Measurements from ENCODE around the gene EBNA1BP2. TPM values are rescaled to one million over a fixed set of nuclear protein-coding genes. Genes with fewer than 3 reads are reported as not detected.
"Not testable (repeated sequence)": the region's sequence is repeated elsewhere in the genome, so short reads cannot be mapped to it uniquely, and the experiment has no call there.

EBNA1BP2 gene
- total RNA-seq, result 10 to 100 TPM; 49.8 to 71.7 (median 58.4) TPM

- peak; percentile 98 for DNase-seq (ENCODE audit: extremely low spot score)
- H3K9me3 ChIP-seq, result no peaks in the 10 kb centered on the region
- H3K4me1 ChIP-seq, result peaks cover 10 to 24% (median 18%) of the 10 kb centered on the region in 4 donors
- H3K36me3 ChIP-seq, result peaks cover 16 to 38% (median 37%) of the 10 kb centered on the region in 4 donors
- WGBS, result 0% methylated on average over 17 of the region's 45 CpGs
- peak; percentile 48 to 63 for TF ChIP-seq POLR2AphosphoS5 (IDR thresholded peaks at IDR 0.05)
- TF ChIP-seq POLR2A (IDR thresholded peaks at IDR 0.05; ENCODE audit: low read depth), result no peak
- peak within 1 kb of the TSS; percentile 65 to 75 (median 70) for H3K4me3 ChIP-seq
- H3K27ac ChIP-seq (replicated peaks in 1 of 4), result peak within 1 kb of the TSS; percentile 10 to 71 (median 60)
- intact Hi-C loops (cut with DNase I), result no loop called here
- H3K27me3 ChIP-seq, result peaks cover 0 to 12% (median 0%) of the 10 kb centered on the region in 4 donors
Measured at GRCh38 chr1:43171876-43172526, at the start of gene EBNA1BP2, which contains the start of gene CFAP57. Gene EBNA1BP2, minus strand, starts transcription at chr1:43172290. Its CDS starts 172 bp downstream, at chr1:43172118. Gene CFAP57, plus strand, starts transcription at chr1:43172330. Its CDS starts 424 bp downstream, at chr1:43172754.

DNA sequence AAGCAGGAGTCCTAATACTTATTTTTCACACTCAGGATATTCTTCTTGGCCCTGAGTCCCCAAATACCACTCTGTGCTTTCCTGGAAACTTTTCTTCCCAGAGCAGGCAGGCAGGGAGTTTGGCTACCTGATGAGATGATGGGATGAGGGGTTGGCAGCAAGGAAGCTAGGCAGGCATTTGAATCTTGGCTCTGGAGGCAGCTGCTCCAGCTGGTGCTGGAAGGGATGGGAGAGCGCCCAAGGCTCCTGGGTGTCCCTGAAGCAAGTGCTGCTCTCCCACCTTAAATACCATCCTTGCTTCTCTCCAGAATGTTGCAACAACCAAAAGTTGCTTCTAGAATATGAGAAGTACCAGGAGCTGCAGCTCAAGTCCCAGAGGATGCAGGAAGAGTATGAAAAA is 49.7 kb upstream of the EBNA1BP2 start:
- no peak for TF ChIP-seq EP300 (IDR thresholded peaks at IDR 0.05)
- TF ChIP-seq POLR2A (IDR thresholded peaks at IDR 0.05; ENCODE audit: low read depth), result no peak
- TF ChIP-seq POLR2AphosphoS5 (IDR thresholded peaks at IDR 0.05), result no peak
- TF ChIP-seq CTCF (IDR thresholded peaks at IDR 0.05), result no peak
- DNase-seq (ENCODE audit: extremely low spot score), result no peak
- Histone ChIP-seq H3K4me1 (no peaks in the 10 kb centered on the region), H3K27me3 (no peaks in the 10 kb centered on the region), H3K27ac (replicated peaks in 1 of 4) (no peak overlapping the region), H3K9me3 (no peaks in the 10 kb centered on the region), H3K4me3 (no peak overlapping the region), H3K36me3 (no peaks in the 10 kb centered on the region)
- WGBS, result 88% methylated on average over 1 of the region's 1 CpG
- intact Hi-C loops (cut with DNase I), result no loop called here

GRCh38 chr1:43220905-43221778 is 49.1 kb upstream of the EBNA1BP2 start:
- H3K27ac ChIP-seq (replicated peaks in 1 of 4), result no peak overlapping the region
- intact Hi-C loops (cut with DNase I), result no loop called here
- TF ChIP-seq POLR2AphosphoS5 (IDR thresholded peaks at IDR 0.05), result no peak

DNA sequence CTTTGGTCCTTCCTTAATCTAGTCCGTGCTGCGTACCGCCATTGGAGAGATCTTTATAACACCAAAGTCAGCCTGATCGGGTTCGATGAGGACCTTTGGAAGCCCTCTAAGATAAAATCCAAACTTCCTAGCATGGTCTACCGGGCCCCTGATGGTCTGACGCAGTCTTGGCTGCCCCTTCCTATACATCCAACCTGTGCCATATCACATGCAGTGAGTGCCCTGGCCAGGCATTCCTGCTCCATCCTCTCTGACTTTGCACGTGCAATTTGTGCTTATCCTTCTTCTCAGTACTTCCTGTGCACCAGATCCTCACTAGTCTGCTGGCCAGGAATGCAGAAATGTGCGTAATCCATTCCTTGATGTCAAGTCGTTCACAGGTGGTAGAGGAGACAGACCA is 45.7 kb upstream of the EBNA1BP2 start:
- WGBS, result 87% methylated on average over 10 of the region's 10 CpGs
- Histone ChIP-seq H3K4me1 (no peaks in the 10 kb centered on the region), H3K36me3 (no peaks in the 10 kb centered on the region), H3K9me3 (no peaks in the 10 kb centered on the region), H3K4me3 (no peak overlapping the region), H3K27me3 (peaks cover 0 to 8% (median 0%) of the 10 kb centered on the region in 4 donors), H3K27ac (replicated peaks in 1 of 4) (no peak overlapping the region)
- DNase-seq (ENCODE audit: extremely low spot score), result no peak
- intact Hi-C loops (cut with DNase I), result no loop called here
- TF ChIP-seq POLR2A (IDR thresholded peaks at IDR 0.05; ENCODE audit: low read depth) (no peak), CTCF (IDR thresholded peaks at IDR 0.05) (no peak), POLR2AphosphoS5 (IDR thresholded peaks at IDR 0.05) (no peak), EP300 (IDR thresholded peaks at IDR 0.05) (no peak)

More at GRCh38 chr1:43220905-43221778, 49.1 kb upstream of the EBNA1BP2 start:
- Histone ChIP-seq H3K36me3 (no peaks in the 10 kb centered on the region), H3K27me3 (peaks cover 0 to 5% (median 0%) of the 10 kb centered on the region in 4 donors), H3K9me3 (no peaks in the 10 kb centered on the region), H3K4me3 (no peak overlapping the region), H3K4me1 (no peaks in the 10 kb centered on the region)
- DNase-seq (ENCODE audit: extremely low spot score), result no peak
- WGBS, result 65% methylated on average over 7 of the region's 7 CpGs

- peaks cover 0 to 8% (median 0%) of the 10 kb centered on the region in 4 donors for H3K27me3 ChIP-seq
- no peaks in the 10 kb centered on the region for H3K4me1 ChIP-seq
- no peak for DNase-seq (ENCODE audit: extremely low spot score)
- TF ChIP-seq POLR2A (IDR thresholded peaks at IDR 0.05; ENCODE audit: low read depth) (no peak), EP300 (IDR thresholded peaks at IDR 0.05) (no peak), CTCF (IDR thresholded peaks at IDR 0.05) (no peak), POLR2AphosphoS5 (IDR thresholded peaks at IDR 0.05) (no peak)
- H3K9me3 ChIP-seq, result no peaks in the 10 kb centered on the region
- WGBS, result 73% methylated on average over 7 of the region's 7 CpGs
- intact Hi-C loops (cut with DNase I), result no loop called here
- H3K36me3 ChIP-seq, result no peaks in the 10 kb centered on the region
- no peak overlapping the region for H3K4me3 ChIP-seq
- no peak overlapping the region for H3K27ac ChIP-seq (replicated peaks in 1 of 4)
Measured at GRCh38 chr1:43214501-43215444, 42.7 kb upstream of the EBNA1BP2 start.

- H3K36me3 ChIP-seq; DNase-seq (ENCODE audit: extremely low spot score); H3K27me3 ChIP-seq; H3K4me3 ChIP-seq; H3K9me3 ChIP-seq; intact Hi-C loops (cut with DNase I); H3K27ac ChIP-seq (replicated peaks in 1 of 4): not testable (repeated sequence)
- H3K4me1 ChIP-seq, result peaks cover 9 to 24% (median 19%) of the 10 kb centered on the region in 4 donors
- 96% methylated on average over 8 of the region's 8 CpGs for WGBS
Measured at GRCh38 chr1:43208277-43208676, 36.2 kb upstream of the EBNA1BP2 start.

Data from esophagus muscularis mucosa (tissue), 4 donors.